ENCODE data around the gene PDE1C. TPM values are rescaled to one million over a fixed set of nuclear protein-coding genes. Genes with fewer than 3 reads are reported as not detected.

PDE1C gene
- total RNA-seq (23.4 and 27.6 TPM in 2 replicates), polyA plus RNA-seq (4.2 and 16.6 TPM in 2 replicates), polyA minus RNA-seq (ENCODE audit: low replicate concordance) (17.6 and 41.4 TPM in 2 replicates)
- polyA plus RNA-seq (2012), result 4.4 and 22.6 TPM in 2 replicates

DNA sequence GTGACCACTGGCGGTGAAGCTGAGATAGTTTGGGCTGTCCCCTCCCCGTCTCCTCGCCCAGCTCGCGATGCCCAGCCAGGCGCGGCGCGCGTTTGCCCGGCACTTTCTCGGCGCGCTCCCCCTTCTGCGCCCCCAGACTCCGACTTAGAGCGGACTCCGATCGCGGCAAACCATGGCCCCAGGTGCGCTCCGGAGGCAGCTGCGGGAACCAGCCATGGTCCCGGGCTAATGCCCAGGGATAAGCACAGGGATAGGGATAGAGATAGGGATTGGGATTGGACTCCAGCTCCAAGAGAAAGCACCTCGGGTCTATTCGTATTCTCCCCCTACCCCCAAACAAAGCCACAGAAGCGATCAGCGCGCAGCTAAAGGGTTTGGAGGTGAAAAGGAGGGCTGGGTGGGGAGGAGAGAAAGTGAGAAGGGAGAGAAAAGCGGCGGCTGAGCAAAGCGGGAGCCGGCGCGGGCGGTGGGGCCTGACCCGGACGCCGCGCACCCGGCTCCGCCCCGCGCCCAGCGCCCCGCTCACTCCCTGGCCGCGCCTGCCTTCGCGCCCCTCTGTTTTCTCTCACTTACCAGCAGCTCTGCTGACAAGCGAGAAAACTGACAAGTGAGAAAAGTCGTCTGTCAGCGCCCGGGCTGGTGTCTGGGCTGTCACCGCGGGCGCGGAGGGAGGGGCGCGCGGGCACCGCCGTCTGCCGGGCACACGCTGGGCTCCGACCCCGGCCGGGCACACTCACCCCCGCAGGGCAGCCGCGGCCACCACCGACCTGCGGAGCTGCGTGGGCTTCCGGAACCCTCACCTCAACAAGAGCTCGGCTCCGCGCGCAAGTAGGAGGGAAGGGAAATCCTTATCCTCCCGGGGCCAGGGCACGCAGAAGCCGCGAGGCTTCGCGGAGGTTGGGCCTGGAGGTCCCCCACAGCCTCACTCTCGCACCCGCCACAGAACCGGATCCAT is at the start of gene PDE1C:
Gene PDE1C, minus strand, starts transcription at position 2 of the 955 bp plus-strand sequence.
- peaks cover 13% of the 10 kb centered on the region for H3K79me2 ChIP-seq (ENCODE audit: control insufficient read depth, insufficient read depth, low read length)
- DNase-seq (ENCODE audit: low read depth in 2 of 2), result peak in 1 of 2 donors; percentile 62
- H3K27me3 ChIP-seq (ENCODE audit: control insufficient read depth, insufficient read depth, low read length), result no peaks in the 10 kb centered on the region

DNA sequence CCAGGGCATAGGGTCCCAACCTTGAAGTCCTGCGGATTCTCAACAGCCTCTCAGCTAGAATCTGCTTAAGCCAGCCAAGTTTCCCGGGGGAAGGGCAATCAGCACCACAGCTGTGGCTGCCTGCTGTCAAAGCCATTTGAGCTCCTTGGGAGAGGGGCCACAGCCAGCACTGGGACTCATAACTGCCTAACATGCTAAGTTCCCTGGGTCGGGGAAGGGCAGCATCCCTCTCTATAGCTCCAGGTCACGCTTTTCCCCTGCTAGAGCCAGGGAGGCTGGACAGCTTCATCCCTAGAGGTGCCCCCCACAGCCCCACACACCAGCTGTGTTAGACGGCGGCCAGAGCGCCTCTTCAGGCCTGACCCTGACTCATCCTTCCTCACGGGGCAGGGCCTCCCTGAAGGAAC is 49.6 kb upstream of the PDE1C start:
- DNase-seq (ENCODE audit: low read depth in 2 of 2), result no peak
- no peaks in the 10 kb centered on the region for H3K27me3 ChIP-seq (ENCODE audit: control insufficient read depth, insufficient read depth, low read length)
- H3K4me3 ChIP-seq (replicated peaks in 1 of 4; ENCODE audit: control extremely low read depth in 1 of 4, insufficient read depth in 1 of 4, low read depth in 3 of 4, low read length in 4 of 4), result no peak overlapping the region

More for the DNA sequence above, at the start of gene PDE1C:
- peak within 1 kb of the TSS; percentile 44 to 74 (median 56) for H3K4me3 ChIP-seq (replicated peaks in 1 of 4; ENCODE audit: control extremely low read depth in 1 of 4, insufficient read depth in 1 of 4, low read depth in 3 of 4, low read length in 4 of 4)
- no peaks in the 10 kb centered on the region for H3K36me3 ChIP-seq (ENCODE audit: control insufficient read depth, insufficient read depth, low read length)
- H3K9ac ChIP-seq (ENCODE audit: insufficient read depth, low read length), result peak within 1 kb of the TSS; percentile 64
- TF ChIP-seq, protein P1, sequence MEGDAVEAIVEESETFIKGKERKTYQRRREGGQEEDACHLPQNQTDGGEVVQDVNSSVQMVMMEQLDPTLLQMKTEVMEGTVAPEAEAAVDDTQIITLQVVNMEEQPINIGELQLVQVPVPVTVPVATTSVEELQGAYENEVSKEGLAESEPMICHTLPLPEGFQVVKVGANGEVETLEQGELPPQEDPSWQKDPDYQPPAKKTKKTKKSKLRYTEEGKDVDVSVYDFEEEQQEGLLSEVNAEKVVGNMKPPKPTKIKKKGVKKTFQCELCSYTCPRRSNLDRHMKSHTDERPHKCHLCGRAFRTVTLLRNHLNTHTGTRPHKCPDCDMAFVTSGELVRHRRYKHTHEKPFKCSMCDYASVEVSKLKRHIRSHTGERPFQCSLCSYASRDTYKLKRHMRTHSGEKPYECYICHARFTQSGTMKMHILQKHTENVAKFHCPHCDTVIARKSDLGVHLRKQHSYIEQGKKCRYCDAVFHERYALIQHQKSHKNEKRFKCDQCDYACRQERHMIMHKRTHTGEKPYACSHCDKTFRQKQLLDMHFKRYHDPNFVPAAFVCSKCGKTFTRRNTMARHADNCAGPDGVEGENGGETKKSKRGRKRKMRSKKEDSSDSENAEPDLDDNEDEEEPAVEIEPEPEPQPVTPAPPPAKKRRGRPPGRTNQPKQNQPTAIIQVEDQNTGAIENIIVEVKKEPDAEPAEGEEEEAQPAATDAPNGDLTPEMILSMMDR (conservative IDR thresholded peaks at IDR 0.05 in 1 of 2, IDR thresholded peaks at IDR 0.05 in 1 of 2; ENCODE audit: low read depth in 1 of 2, low read length in 2 of 2), result no peak
- no peak for TF ChIP-seq EZH2 (IDR thresholded peaks at IDR 0.05; ENCODE audit: low read length, missing control alignments)
- no peaks in the 10 kb centered on the region for H3K4me1 ChIP-seq (ENCODE audit: control insufficient read depth, extremely low read depth, insufficient read depth, low read length)
- H3K27ac ChIP-seq (ENCODE audit: insufficient read depth, low read length), result peak within 1 kb of the TSS; percentile 32
- H2AFZ ChIP-seq (ENCODE audit: low read length), result peak within 1 kb of the TSS; percentile 55
- no peaks in the 10 kb centered on the region for H4K20me1 ChIP-seq (ENCODE audit: control insufficient read depth, extremely low read depth, insufficient read depth, low read length)
- no peaks in the 10 kb centered on the region for H3K9me3 ChIP-seq (ENCODE audit: control insufficient read depth, insufficient read depth, low read depth, low read length)
- H3K4me2 ChIP-seq (ENCODE audit: extremely low read depth, insufficient read depth, low read length), result peak within 1 kb of the TSS; percentile 59

GRCh38 chr7:32117837-32118236 is 47.6 kb upstream of the PDE1C start:
- Histone ChIP-seq H3K9me3 (ENCODE audit: control insufficient read depth, insufficient read depth, low read depth, low read length) (no peaks in the 10 kb centered on the region), H3K4me2 (ENCODE audit: extremely low read depth, insufficient read depth, low read length) (no peak overlapping the region), H2AFZ (ENCODE audit: low read length) (no peak overlapping the region), H3K4me3 (replicated peaks in 1 of 4; ENCODE audit: control extremely low read depth in 1 of 4, insufficient read depth in 1 of 4, low read depth in 3 of 4, low read length in 4 of 4) (no peak overlapping the region), H3K4me1 (ENCODE audit: control insufficient read depth, extremely low read depth, insufficient read depth, low read length) (no peaks in the 10 kb centered on the region), H3K27ac (ENCODE audit: insufficient read depth, low read length) (no peak overlapping the region), H3K79me2 (ENCODE audit: control insufficient read depth, insufficient read depth, low read length) (no peaks in the 10 kb centered on the region), H4K20me1 (ENCODE audit: control insufficient read depth, extremely low read depth, insufficient read depth, low read length) (no peaks in the 10 kb centered on the region), H3K9ac (ENCODE audit: insufficient read depth, low read length) (no peak overlapping the region), H3K27me3 (ENCODE audit: control insufficient read depth, insufficient read depth, low read length) (no peaks in the 10 kb centered on the region), H3K36me3 (ENCODE audit: control insufficient read depth, insufficient read depth, low read length) (no peaks in the 10 kb centered on the region)
- DNase-seq (ENCODE audit: low read depth in 2 of 2), result no peak
- no peak for TF ChIP-seq EZH2 (IDR thresholded peaks at IDR 0.05; ENCODE audit: low read length, missing control alignments)
- TF ChIP-seq, protein P1 (conservative IDR thresholded peaks at IDR 0.05 in 1 of 2, IDR thresholded peaks at IDR 0.05 in 1 of 2; ENCODE audit: low read depth in 1 of 2, low read length in 2 of 2), result no peak

More for the DNA sequence above, 49.6 kb upstream of the PDE1C start:
- Histone ChIP-seq H3K9me3 (ENCODE audit: control insufficient read depth, insufficient read depth, low read depth, low read length) (no peaks in the 10 kb centered on the region), H4K20me1 (ENCODE audit: control insufficient read depth, extremely low read depth, insufficient read depth, low read length) (no peaks in the 10 kb centered on the region), H2AFZ (ENCODE audit: low read length) (no peak overlapping the region), H3K36me3 (ENCODE audit: control insufficient read depth, insufficient read depth, low read length) (no peaks in the 10 kb centered on the region), H3K27ac (ENCODE audit: insufficient read depth, low read length) (no peak overlapping the region), H3K9ac (ENCODE audit: insufficient read depth, low read length) (no peak overlapping the region), H3K79me2 (ENCODE audit: control insufficient read depth, insufficient read depth, low read length) (no peaks in the 10 kb centered on the region), H3K4me1 (ENCODE audit: control insufficient read depth, extremely low read depth, insufficient read depth, low read length) (no peaks in the 10 kb centered on the region), H3K4me2 (ENCODE audit: extremely low read depth, insufficient read depth, low read length) (no peak overlapping the region)
- no peak for TF ChIP-seq EZH2 (IDR thresholded peaks at IDR 0.05; ENCODE audit: low read length, missing control alignments)
